Nephron (organoid): ENCODE measurements around the gene DAB2.

Experiments
- H3K27ac Mint-ChIP-seq, 3 experiments: 2 replicates each; pipeline ENCODE4 v1.8.0; 2020; ENCODE audit warnings: mixed read lengths in 3 of 3, mild to moderate bottlenecking in 2 of 3, moderate library complexity in 1 of 3
- H3K27me3 Mint-ChIP-seq: 2 replicates; pipeline ENCODE4 v1.8.0; 2021; ENCODE audit warnings: low read depth, mild to moderate bottlenecking, moderate library complexity, mixed read lengths
- H3K36me3 Mint-ChIP-seq: 2 replicates; pipeline ENCODE4 v1.8.0; 2020; ENCODE audit warnings: low read depth, mixed read lengths
- H3K4me1 Mint-ChIP-seq: 2 replicates; pipeline ENCODE4 v1.8.0; 2020; ENCODE audit warnings: mixed read lengths
- H3K4me3 Mint-ChIP-seq, 3 experiments: 2 replicates each; pipeline ENCODE4 v1.8.0; 2020; ENCODE audit warnings: mild to moderate bottlenecking in 3 of 3, mixed read lengths in 3 of 3, moderate library complexity in 2 of 3
- H3K9me3 Mint-ChIP-seq: 2 replicates; pipeline ENCODE4 v1.8.0; 2020; ENCODE audit warnings: mixed read lengths
- CTCF ChIP-seq, 3 experiments: fragments of 200-600 bp; sonication (generic); IDR thresholded peaks; one replicate each; pipeline ENCODE4 v1.5.0; 2021; ENCODE audit warnings: antibody characterized with exemption in 3 of 3; ENCODE audit not compliant: unreplicated experiment in 3 of 3

The DAB2 gene

DNA sequence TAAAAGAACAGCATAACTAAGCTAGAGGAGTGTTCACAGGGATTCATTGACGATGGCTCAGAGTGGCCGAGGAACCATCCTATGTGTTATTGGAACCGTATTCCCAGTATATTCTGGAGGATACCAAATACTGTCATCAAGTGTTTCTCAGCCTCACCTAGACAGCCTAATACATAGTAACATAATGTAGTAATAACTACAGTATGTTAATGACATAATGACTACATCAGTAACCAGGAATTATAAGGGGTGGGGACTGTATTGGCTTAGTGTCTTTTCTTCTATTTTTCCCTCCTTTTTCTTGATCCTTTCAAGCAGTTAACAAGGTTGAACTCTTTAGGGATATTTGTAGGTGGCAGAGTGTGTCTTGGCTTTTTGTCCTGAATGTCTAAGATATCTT is 33.8 kb downstream of the DAB2 start:
- Mint-ChIP-seq H3K4me1 (peaks cover 6% of the 10 kb centered on the region), H3K36me3 (peaks cover 57% of the 10 kb centered on the region), H3K27me3 (no peaks in the 10 kb centered on the region), H3K27ac (no peak overlapping the region), H3K9me3 (no peaks in the 10 kb centered on the region), H3K4me3 (no peak overlapping the region)
- TF ChIP-seq CTCF (IDR thresholded peaks at IDR 0.05; ENCODE audit: unreplicated experiment in 3 of 3): no peak

- H3K27me3 Mint-ChIP-seq: no peaks in the 10 kb centered on the region
- peaks cover 67% of the 10 kb centered on the region for H3K36me3 Mint-ChIP-seq
- H3K9me3 Mint-ChIP-seq: no peaks in the 10 kb centered on the region
- no peaks in the 10 kb centered on the region for H3K4me1 Mint-ChIP-seq
- TF ChIP-seq CTCF (IDR thresholded peaks at IDR 0.05; ENCODE audit: unreplicated experiment in 3 of 3): no peak
- no peak overlapping the region for H3K4me3 Mint-ChIP-seq
- no peak overlapping the region for H3K27ac Mint-ChIP-seq
Observed at GRCh38 chr5:39387293-39387692, 37.5 kb downstream of the DAB2 start.

- Mint-ChIP-seq H3K4me3 (no peak overlapping the region), H3K27me3 (no peaks in the 10 kb centered on the region), H3K9me3 (no peaks in the 10 kb centered on the region), H3K27ac (no peak overlapping the region), H3K36me3 (peaks cover 69% of the 10 kb centered on the region), H3K4me1 (peaks cover 6% of the 10 kb centered on the region)
- no peak for TF ChIP-seq CTCF (IDR thresholded peaks at IDR 0.05; ENCODE audit: unreplicated experiment in 3 of 3)
Observed at GRCh38 chr5:39384271-39384670, 40.5 kb downstream of the DAB2 start.

GRCh38 chr5:39381376-39381775 is 43.4 kb downstream of the DAB2 start:
- Mint-ChIP-seq H3K4me1 (peaks cover 7% of the 10 kb centered on the region), H3K9me3 (no peaks in the 10 kb centered on the region)
- no peak for TF ChIP-seq CTCF (IDR thresholded peaks at IDR 0.05; ENCODE audit: unreplicated experiment in 3 of 3)

GRCh38 chr5:39379693-39380092 is 45.1 kb downstream of the DAB2 start:
- Mint-ChIP-seq H3K36me3 (peaks cover 81% of the 10 kb centered on the region), H3K27me3 (no peaks in the 10 kb centered on the region), H3K9me3 (no peaks in the 10 kb centered on the region), H3K4me1 (peaks cover 10% of the 10 kb centered on the region), H3K27ac (peak overlapping the region; percentile 25 to 35 (median 29)), H3K4me3 (no peak overlapping the region)
- no peak for TF ChIP-seq CTCF (IDR thresholded peaks at IDR 0.05; ENCODE audit: unreplicated experiment in 3 of 3)

More at GRCh38 chr5:39381376-39381775, 43.4 kb downstream of the DAB2 start:
- Mint-ChIP-seq H3K27ac (no peak overlapping the region), H3K27me3 (no peaks in the 10 kb centered on the region), H3K4me3 (no peak overlapping the region), H3K36me3 (peaks cover 79% of the 10 kb centered on the region)

GRCh38 chr5:39377613-39378012 is 47.2 kb downstream of the DAB2 start:
- H3K9me3 Mint-ChIP-seq: no peaks in the 10 kb centered on the region
- H3K27ac Mint-ChIP-seq: peak overlapping the region in 1 of 3 experiments; percentile 16
- no peaks in the 10 kb centered on the region for H3K27me3 Mint-ChIP-seq
- no peak overlapping the region for H3K4me3 Mint-ChIP-seq
- peaks cover 81% of the 10 kb centered on the region for H3K36me3 Mint-ChIP-seq
- H3K4me1 Mint-ChIP-seq: peaks cover 16% of the 10 kb centered on the region
- no peak for TF ChIP-seq CTCF (IDR thresholded peaks at IDR 0.05; ENCODE audit: unreplicated experiment in 3 of 3)
